Activated B cell treated with CpG ODN at 0.5 μM for 24 hours (primary cell): ENCODE measurements around the gene PLSCR3. TPM values are rescaled to one million over a fixed set of nuclear protein-coding genes. Genes with fewer than 3 reads are reported as not detected.

ENCODE experiments used
- ATAC-seq: fragments of 200-7000 bp; cut with Tn5 transposase; one replicate; pipeline ENCODE4 v1.10.0; 2021; ENCODE audit warnings: low read depth, mild to moderate bottlenecking, moderate library complexity
- CTCF ChIA-PET: fragments of 350-600 bp; sonication (Branson Sonifier 250); formaldehyde crosslinking; loops from one replicate; lab custom pipeline; 2021; ENCODE audit warnings: antibody characterized with exemption; lab: Charles Lee
- POLR2A ChIA-PET: fragments of 350-600 bp; sonication (Branson Sonifier 250); formaldehyde crosslinking; loops from one replicate; lab custom pipeline; 2021; ENCODE audit warnings: antibody characterized with exemption; lab: Charles Lee
- DNase-seq: peaks from one replicate; pipeline ENCODE4 v3.0.0; 2022
- H3K27ac Mint-ChIP-seq: one replicate; pipeline ENCODE4 v1.8.0; 2020; ENCODE audit warnings: mixed read lengths
- H3K27me3 Mint-ChIP-seq: one replicate; pipeline ENCODE4 v1.8.0; 2021; ENCODE audit warnings: mixed read lengths
- H3K36me3 Mint-ChIP-seq: one replicate; pipeline ENCODE4 v1.8.0; 2021; ENCODE audit warnings: low read depth, mixed read lengths
- H3K4me1 Mint-ChIP-seq: one replicate; pipeline ENCODE4 v1.8.0; 2021; ENCODE audit warnings: mixed read lengths
- H3K4me3 Mint-ChIP-seq: one replicate; pipeline ENCODE4 v1.8.0; 2020; ENCODE audit warnings: mild to moderate bottlenecking, mixed read lengths
- H3K9me3 Mint-ChIP-seq: one replicate; pipeline ENCODE4 v1.8.0; 2020; ENCODE audit warnings: mixed read lengths
- intact Hi-C: fragments of 100-400 bp; cut with micrococcal nuclease; formaldehyde crosslinking; loops from one replicate; pipeline ENCODE4 v1.15.1; 2024
- total RNA-seq: library from RNA; stranded (reverse); gene quantifications from 2 replicates; pipeline ENCODE4 v1.2.3, GENCODE V29; 2022
- TF ChIP-seq, protein P1 (sequence below): fragments of 200-600 bp; IDR thresholded peaks from one replicate; pipeline ENCODE4 v1.8.0; 2022; ENCODE audit warnings: antibody characterized with exemption, mild to moderate bottlenecking

Gene PLSCR3
- total RNA-seq, 1 donor from 2014 or later: 35.2 TPM

DNA sequence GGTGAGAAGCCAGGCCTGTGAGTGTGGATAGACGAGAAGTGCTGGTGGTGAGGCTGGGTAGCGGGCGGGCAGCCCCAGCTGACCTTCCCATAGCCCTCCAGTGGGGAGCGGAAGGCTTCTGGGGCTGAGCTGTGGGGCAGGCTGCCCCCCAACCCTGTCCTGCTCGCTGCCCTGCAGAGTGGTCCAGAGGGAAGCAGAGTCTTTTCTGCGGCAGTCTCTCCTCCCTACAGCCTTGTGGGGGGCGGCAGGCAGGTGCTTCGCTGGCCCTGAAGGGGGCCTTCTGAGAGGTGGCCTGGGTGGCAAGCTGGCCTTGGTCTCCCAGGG lies 17.1 kb upstream of the PLSCR3 start:
- Mint-ChIP-seq H3K27ac (no peak overlapping the region), H3K36me3 (no peaks in the 10 kb centered on the region), H3K27me3 (peaks cover 11% of the 10 kb centered on the region), H3K4me1 (peaks cover 2% of the 10 kb centered on the region), H3K4me3 (no peak overlapping the region), H3K9me3 (no peaks in the 10 kb centered on the region)
- intact Hi-C loops: no loop called here
- TF ChIP-seq, protein P1, sequence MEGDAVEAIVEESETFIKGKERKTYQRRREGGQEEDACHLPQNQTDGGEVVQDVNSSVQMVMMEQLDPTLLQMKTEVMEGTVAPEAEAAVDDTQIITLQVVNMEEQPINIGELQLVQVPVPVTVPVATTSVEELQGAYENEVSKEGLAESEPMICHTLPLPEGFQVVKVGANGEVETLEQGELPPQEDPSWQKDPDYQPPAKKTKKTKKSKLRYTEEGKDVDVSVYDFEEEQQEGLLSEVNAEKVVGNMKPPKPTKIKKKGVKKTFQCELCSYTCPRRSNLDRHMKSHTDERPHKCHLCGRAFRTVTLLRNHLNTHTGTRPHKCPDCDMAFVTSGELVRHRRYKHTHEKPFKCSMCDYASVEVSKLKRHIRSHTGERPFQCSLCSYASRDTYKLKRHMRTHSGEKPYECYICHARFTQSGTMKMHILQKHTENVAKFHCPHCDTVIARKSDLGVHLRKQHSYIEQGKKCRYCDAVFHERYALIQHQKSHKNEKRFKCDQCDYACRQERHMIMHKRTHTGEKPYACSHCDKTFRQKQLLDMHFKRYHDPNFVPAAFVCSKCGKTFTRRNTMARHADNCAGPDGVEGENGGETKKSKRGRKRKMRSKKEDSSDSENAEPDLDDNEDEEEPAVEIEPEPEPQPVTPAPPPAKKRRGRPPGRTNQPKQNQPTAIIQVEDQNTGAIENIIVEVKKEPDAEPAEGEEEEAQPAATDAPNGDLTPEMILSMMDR: no peak
- DNase-seq: no peak
- ATAC-seq: no peak
- ChIA-PET POLR2A (no interaction called here), CTCF (no interaction called here)

DNA sequence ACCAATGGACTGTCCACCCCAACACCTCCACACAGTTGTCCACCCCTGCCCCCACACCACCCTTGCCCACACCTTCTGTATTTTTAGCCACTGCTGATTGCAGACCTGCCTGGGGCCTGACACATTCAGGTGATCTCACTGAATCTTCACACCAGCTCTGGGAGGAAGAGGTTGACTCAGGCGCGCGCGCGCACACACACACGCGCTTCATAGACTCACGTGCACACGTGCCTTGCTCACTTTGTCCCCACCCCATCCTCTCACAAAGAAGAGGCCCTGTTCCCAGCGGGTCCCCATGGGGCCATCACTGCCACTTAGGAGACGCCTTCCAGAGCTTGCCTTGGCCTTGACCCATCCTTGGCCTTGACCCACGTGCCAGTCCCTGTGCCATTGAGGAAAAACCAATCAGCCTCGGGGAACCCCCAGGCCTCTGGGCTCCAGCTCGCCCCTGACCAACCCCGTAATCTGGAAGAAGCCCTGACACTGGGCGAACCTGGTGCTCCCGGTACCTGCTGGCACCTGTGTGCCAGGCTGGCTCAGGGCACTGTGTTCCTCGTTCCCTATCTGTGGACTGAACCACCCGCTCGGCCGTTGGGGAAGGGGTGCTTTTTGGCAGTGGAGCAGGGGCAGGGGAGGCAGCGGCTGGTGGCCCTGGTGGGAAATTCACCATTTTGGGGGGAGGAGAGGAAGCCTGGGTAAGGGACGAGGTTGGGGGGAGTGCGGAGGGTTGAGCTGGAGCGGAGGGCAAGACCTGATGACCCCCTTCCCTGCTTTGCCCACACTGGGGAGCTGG lies 16.5 kb upstream of the PLSCR3 start:
- H3K27ac Mint-ChIP-seq: no peak overlapping the region
- H3K36me3 Mint-ChIP-seq: no peaks in the 10 kb centered on the region
- H3K4me1 Mint-ChIP-seq: peaks cover 4% of the 10 kb centered on the region
- TF ChIP-seq, protein P1: no peak
- H3K9me3 Mint-ChIP-seq: no peaks in the 10 kb centered on the region
- peaks cover 15% of the 10 kb centered on the region for H3K27me3 Mint-ChIP-seq
- ATAC-seq (no peak), DNase-seq (no peak)
- no peak overlapping the region for H3K4me3 Mint-ChIP-seq
- intact Hi-C loops: no loop called here
- CTCF ChIA-PET: no interaction called here
- POLR2A ChIA-PET: no interaction called here

DNA sequence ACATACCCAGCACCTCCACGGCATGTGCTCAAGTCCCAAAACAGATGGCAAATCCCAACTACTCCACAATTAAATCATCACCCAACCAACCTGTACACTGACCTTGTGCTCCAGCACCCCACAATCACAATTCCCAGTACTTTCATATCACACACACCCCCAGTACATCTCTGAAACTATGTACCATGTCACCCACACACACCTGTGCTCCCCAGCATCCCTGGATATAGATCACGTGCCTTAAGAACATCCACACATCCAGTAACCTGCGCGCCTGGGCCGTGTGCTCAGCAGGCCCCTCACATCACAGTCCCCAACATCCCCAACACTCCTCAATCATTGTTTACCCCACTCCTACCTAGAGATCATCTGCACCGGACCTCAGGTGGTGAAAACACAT lies 15.4 kb upstream of the PLSCR3 start:
- ATAC-seq: no peak
- TF ChIP-seq, protein P1: no peak
- H3K27me3 Mint-ChIP-seq: peaks cover 18% of the 10 kb centered on the region
- DNase-seq: no peak
- ChIA-PET CTCF (no interaction called here), POLR2A (interaction anchor here (1.4 kb wide), 1 partner anchor 25 kb away, joined by 4 read pairs; the partner anchor contains the start of gene TMEM102)
- no peak overlapping the region for H3K4me3 Mint-ChIP-seq
- no peak overlapping the region for H3K27ac Mint-ChIP-seq
- H3K36me3 Mint-ChIP-seq: no peaks in the 10 kb centered on the region
- peaks cover 8% of the 10 kb centered on the region for H3K4me1 Mint-ChIP-seq
- intact Hi-C loops: no loop called here
- no peaks in the 10 kb centered on the region for H3K9me3 Mint-ChIP-seq

DNA sequence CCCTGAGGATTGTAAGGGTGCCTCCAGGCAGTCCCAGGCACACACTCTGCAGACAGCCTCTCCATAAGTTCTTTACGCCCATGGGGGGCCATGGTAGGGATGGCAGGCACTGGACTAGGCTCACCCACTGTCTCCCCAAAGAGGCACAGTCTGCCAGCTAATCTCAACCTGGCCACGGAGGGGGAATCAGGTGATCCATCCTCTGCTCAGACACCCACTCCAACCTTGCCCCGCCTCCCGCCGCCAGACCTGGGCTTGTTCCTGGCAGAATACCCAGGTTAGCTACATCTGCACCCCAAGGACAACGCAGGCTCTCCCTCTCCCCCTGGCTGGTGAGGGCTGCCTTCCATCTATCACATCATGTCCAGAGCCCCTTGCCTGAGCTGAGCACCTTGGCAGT lies 14.5 kb upstream of the PLSCR3 start:
- ChIA-PET POLR2A (interaction anchor here (1.4 kb wide), 1 partner anchor 26 kb away, joined by 4 read pairs; the partner anchor contains the start of gene TMEM102), CTCF (no interaction called here)

DNA sequence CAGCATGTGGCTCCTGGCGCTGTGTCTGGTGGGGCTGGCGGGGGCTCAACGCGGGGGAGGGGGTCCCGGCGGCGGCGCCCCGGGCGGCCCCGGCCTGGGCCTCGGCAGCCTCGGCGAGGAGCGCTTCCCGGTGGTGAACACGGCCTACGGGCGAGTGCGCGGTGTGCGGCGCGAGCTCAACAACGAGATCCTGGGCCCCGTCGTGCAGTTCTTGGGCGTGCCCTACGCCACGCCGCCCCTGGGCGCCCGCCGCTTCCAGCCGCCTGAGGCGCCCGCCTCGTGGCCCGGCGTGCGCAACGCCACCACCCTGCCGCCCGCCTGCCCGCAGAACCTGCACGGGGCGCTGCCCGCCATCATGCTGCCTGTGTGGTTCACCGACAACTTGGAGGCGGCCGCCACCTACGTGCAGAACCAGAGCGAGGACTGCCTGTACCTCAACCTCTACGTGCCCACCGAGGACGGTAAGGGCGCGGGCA lies 14.0 kb upstream of the PLSCR3 start:
- no peak for ATAC-seq

More for the DNA sequence above, 14.5 kb upstream of the PLSCR3 start:
- ATAC-seq (no peak), DNase-seq (no peak)
- Mint-ChIP-seq H3K27me3 (peaks cover 18% of the 10 kb centered on the region), H3K27ac (no peak overlapping the region), H3K9me3 (no peaks in the 10 kb centered on the region), H3K36me3 (peaks cover 4% of the 10 kb centered on the region), H3K4me1 (peaks cover 8% of the 10 kb centered on the region), H3K4me3 (no peak overlapping the region)
- TF ChIP-seq, protein P1: no peak
- intact Hi-C loops: no loop called here

More for the DNA sequence above, 14.0 kb upstream of the PLSCR3 start:
- no peaks in the 10 kb centered on the region for H3K9me3 Mint-ChIP-seq
- H3K27me3 Mint-ChIP-seq: peaks cover 18% of the 10 kb centered on the region
- TF ChIP-seq, protein P1: no peak
- ChIA-PET CTCF (no interaction called here), POLR2A (interaction anchor here (1.4 kb wide), 1 partner anchor 27 kb away, joined by 4 read pairs; the partner anchor contains the start of gene TMEM102)
- DNase-seq: no peak
- peaks cover 10% of the 10 kb centered on the region for H3K4me1 Mint-ChIP-seq
- intact Hi-C loops: no loop called here
- no peak overlapping the region for H3K4me3 Mint-ChIP-seq
- peaks cover 5% of the 10 kb centered on the region for H3K36me3 Mint-ChIP-seq
- no peak overlapping the region for H3K27ac Mint-ChIP-seq
